CD4-positive, alpha-beta T cell treated with Interleukin-6 at 100 ng/mL for 8 hours (primary cell): Measurements from ENCODE around the gene SSR2.
"Not testable (repeated sequence)": the region's sequence is repeated elsewhere in the genome, so short reads cannot be mapped to it uniquely, and the experiment has no call there.

ENCODE experiments used
- DNase-seq: peaks from one replicate; pipeline ENCODE4 v3.0.0-alpha.2; 2020; ENCODE audit warnings: mixed read lengths, low spot score

The SSR2 gene

GRCh38 chr1:156048663-156049258, 28.0 kb upstream of the SSR2 start:
- no peak for DNase-seq

- DNase-seq, result no peak
These were observed 24.3 kb upstream of the SSR2 start for GRCh38 chr1:156045076-156045475.

- no peak for DNase-seq
These were observed 22.1 kb upstream of the SSR2 start for GRCh38 chr1:156042828-156043227.

- not testable (repeated sequence) for DNase-seq
These were observed 14.2 kb upstream of the SSR2 start for GRCh38 chr1:156034991-156035390.

GRCh38 chr1:156033011-156033410, 12.3 kb upstream of the SSR2 start:
- DNase-seq, result no peak

GRCh38 chr1:156026588-156026987, 5.8 kb upstream of the SSR2 start:
- no peak for DNase-seq

GRCh38 chr1:156025876-156026275, 5.1 kb upstream of the SSR2 start:
- no peak for DNase-seq

GRCh38 chr1:156024801-156025200, 4.0 kb upstream of the SSR2 start:
- no peak for DNase-seq

- DNase-seq, result no peak
These were observed 1.2 kb upstream of the SSR2 start for GRCh38 chr1:156021954-156022353.

GRCh38 chr1:156021093-156021428, 310 bp upstream of the SSR2 start:
- DNase-seq, result no peak

GRCh38 chr1:156019946-156020292, 832 bp downstream of the SSR2 start:
- no peak for DNase-seq

GRCh38 chr1:156014829-156015228, 5.9 kb downstream of the SSR2 start:
- DNase-seq, result no peak

- DNase-seq, result no peak
These were observed 8.5 kb downstream of the SSR2 start for GRCh38 chr1:156012051-156012817.

GRCh38 chr1:156009404-156009803, 11.3 kb downstream of the SSR2 start:
- no peak for DNase-seq

- DNase-seq, result no peak
These were observed 13.9 kb downstream of the SSR2 start for GRCh38 chr1:156006666-156007376.

- peak; percentile 47 for DNase-seq
These were observed 15.7 kb downstream of the SSR2 start for GRCh38 chr1:156004843-156005584.

- DNase-seq, result no peak
These were observed 16.9 kb downstream of the SSR2 start for GRCh38 chr1:156003923-156004188.

- no peak for DNase-seq
These were observed 18.4 kb downstream of the SSR2 start for GRCh38 chr1:156002188-156002911.

- no peak for DNase-seq
These were observed 19.0 kb downstream of the SSR2 start for GRCh38 chr1:156001662-156002171.

- no peak for DNase-seq
These were observed 19.6 kb downstream of the SSR2 start for GRCh38 chr1:156001021-156001661.

GRCh38 chr1:155999964-156000363, 20.8 kb downstream of the SSR2 start:
- no peak for DNase-seq

- no peak for DNase-seq
These were observed 24.6 kb downstream of the SSR2 start for GRCh38 chr1:155996166-155996565.
